Hepatocyte (in vitro differentiated cells): ENCODE results near the gene MARCHF2. TPM values are rescaled to one million over a fixed set of nuclear protein-coding genes. Genes with fewer than 3 reads are reported as not detected.

Source experiments
- DNase-seq: peaks from one replicate; pipeline ENCODE4 v3.0.0-alpha.2; 2016; ENCODE audit warnings: low spot score
- H2AFZ ChIP-seq: fragments of 200-600 bp; sonication (generic); 2 replicates; pipeline ENCODE4 v1.6.0; 2016; ENCODE audit warnings: antibody characterized with exemption, mild to moderate bottlenecking
- H3K27ac ChIP-seq: fragments of 200-600 bp; sonication (generic); 2 replicates; pipeline ENCODE4 v1.5.1; 2016; ENCODE audit warnings: mild to moderate bottlenecking
- H3K27me3 ChIP-seq: fragments of 200-600 bp; sonication (generic); 2 replicates; pipeline ENCODE4 v1.6.1; 2016
- H3K36me3 ChIP-seq: fragments of 200-600 bp; sonication (generic); replicated peaks from 2 replicates; pipeline ENCODE4 v1.5.1; 2016; ENCODE audit warnings: low read depth; ENCODE audit not compliant: insufficient read depth
- H3K4me1 ChIP-seq: fragments of 200-600 bp; sonication (generic); 2 replicates; pipeline ENCODE4 v1.5.1; 2016; ENCODE audit warnings: mild to moderate bottlenecking, moderate library complexity; ENCODE audit not compliant: insufficient read depth
- H3K4me2 ChIP-seq: fragments of 200-600 bp; sonication (generic); 2 replicates; pipeline ENCODE4 v1.6.0; 2016
- H3K4me3 ChIP-seq: fragments of 200-600 bp; sonication (generic); 2 replicates; pipeline ENCODE4 v1.5.1; 2016; ENCODE audit warnings: mild to moderate bottlenecking
- H3K79me2 ChIP-seq: fragments of 200-600 bp; sonication (generic); 2 replicates; pipeline ENCODE4 v1.6.0; 2017; ENCODE audit warnings: mild to moderate bottlenecking
- H3K9me2 ChIP-seq: fragments of 200-600 bp; sonication (generic); replicated peaks from 2 replicates; pipeline ENCODE4 v1.6.0; 2017; ENCODE audit warnings: mild to moderate bottlenecking; ENCODE audit not compliant: insufficient read depth
- H3K9me3 ChIP-seq: fragments of 200-600 bp; sonication (generic); 2 replicates; pipeline ENCODE4 v1.5.1; 2016; ENCODE audit warnings: low read depth, mild to moderate bottlenecking
- H4K20me1 ChIP-seq: fragments of 200-600 bp; sonication (generic); 2 replicates; pipeline ENCODE4 v1.6.0; 2016; ENCODE audit warnings: mild to moderate bottlenecking; ENCODE audit not compliant: insufficient read depth, poor library complexity, severe bottlenecking
- CTCF ChIP-seq: fragments of 200-600 bp; sonication (generic); IDR thresholded peaks from 2 replicates; pipeline ENCODE4 v1.5.1; 2016; ENCODE audit warnings: antibody characterized with exemption, mild to moderate bottlenecking; ENCODE audit not compliant: poor library complexity
- EZH2 ChIP-seq: fragments of 200-600 bp; sonication (generic); IDR thresholded peaks from 2 replicates; pipeline ENCODE4 v1.6.1; 2016; ENCODE audit warnings: antibody characterized with exemption, mild to moderate bottlenecking, borderline replicate concordance
- EZH2phosphoT487 ChIP-seq: fragments of 200-600 bp; sonication (generic); IDR thresholded peaks from one replicate; pipeline ENCODE4 v1.6.1; 2018; ENCODE audit warnings: antibody characterized with exemption, mild to moderate bottlenecking, low read depth, moderate library complexity; ENCODE audit not compliant: unreplicated experiment, severe bottlenecking
- WGBS: methylation state at CpG from one replicate; pipeline ENCODE4 v1.1.6; 2016; ENCODE audit warnings: low lambda C conversion rate; ENCODE audit errors: missing lambda C conversion rate; 5-methylcytosine and 5-hydroxymethylcytosine counted together
- polyA plus RNA-seq: library from polyadenylated mRNA; unstranded; fragments of >200 nt; fragmentation: Nextera tagmentation; extraction: Ambion mirVana; gene quantifications from 2 replicates; pipeline ENCODE4 v1.2.1, GENCODE V29; 2016
- total RNA-seq: library from RNA; depleted of rRNA; stranded (reverse); fragments of >200 nt; gene quantifications from 2 replicates; pipeline ENCODE4 v1.2.3, GENCODE V29; 2014

The MARCHF2 gene
- total and polyA plus RNA-seq, 2 experiments from 2014 or later, result 38.5 to 73.5 TPM

DNA sequence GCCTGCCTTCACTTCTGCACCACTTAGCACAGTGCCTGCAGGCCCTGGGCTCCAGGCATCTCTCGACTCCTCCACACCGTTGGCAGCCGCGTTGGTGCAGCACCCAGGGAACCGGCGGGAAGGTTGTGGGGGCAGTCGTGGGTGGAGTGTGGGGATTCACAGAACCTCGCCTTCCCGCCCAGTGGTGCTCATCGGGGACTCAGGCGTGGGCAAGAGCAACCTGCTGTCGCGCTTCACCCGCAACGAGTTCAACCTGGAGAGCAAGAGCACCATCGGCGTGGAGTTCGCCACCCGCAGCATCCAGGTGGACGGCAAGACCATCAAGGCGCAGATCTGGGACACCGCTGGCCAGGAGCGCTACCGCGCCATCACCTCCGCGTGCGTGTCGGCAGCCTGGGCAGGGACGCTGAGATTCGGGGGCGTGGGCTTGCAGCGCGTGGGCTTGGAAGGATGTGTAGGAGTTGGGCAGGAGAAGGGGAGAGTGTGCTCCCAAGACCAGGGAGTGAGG lies 13.4 kb upstream of the MARCHF2 start:
- Histone ChIP-seq H3K4me3 (no peak overlapping the region), H3K4me2 (no peak overlapping the region), H3K9me2 (no peaks in the 10 kb centered on the region), H3K79me2 (peaks cover 47% of the 10 kb centered on the region), H3K27ac (no peak overlapping the region), H2AFZ (no peak overlapping the region), H3K36me3 (no peaks in the 10 kb centered on the region), H3K4me1 (no peaks in the 10 kb centered on the region), H3K27me3 (no peaks in the 10 kb centered on the region), H4K20me1 (peaks cover 51% of the 10 kb centered on the region), H3K9me3 (no peaks in the 10 kb centered on the region)
- no peak for TF ChIP-seq EZH2
- no peak for TF ChIP-seq CTCF
- 97% methylated on average over 33 of the region's 34 CpGs for WGBS
- DNase-seq, result no peak

DNA sequence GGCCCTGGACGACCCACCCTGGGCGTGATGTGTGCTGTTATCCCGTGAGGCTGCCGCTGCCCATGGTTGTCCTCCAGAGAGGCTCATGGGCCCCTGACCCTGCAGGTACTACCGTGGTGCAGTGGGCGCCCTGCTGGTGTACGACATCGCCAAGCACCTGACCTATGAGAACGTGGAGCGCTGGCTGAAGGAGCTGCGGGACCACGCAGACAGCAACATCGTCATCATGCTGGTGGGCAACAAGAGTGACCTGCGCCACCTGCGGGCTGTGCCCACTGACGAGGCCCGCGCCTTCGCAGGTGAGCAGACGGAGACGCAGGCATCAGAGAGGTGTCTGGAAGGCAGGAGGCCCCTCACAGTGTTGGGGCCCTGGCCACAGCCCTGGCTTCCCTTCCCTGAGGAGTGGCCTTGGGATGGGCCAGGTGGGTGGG lies 11.1 kb upstream of the MARCHF2 start:
- no peaks in the 10 kb centered on the region for H3K27me3 ChIP-seq
- peaks cover 30% of the 10 kb centered on the region for H4K20me1 ChIP-seq
- no peak for TF ChIP-seq EZH2phosphoT487
- no peak for TF ChIP-seq EZH2
- no peak for TF ChIP-seq CTCF
- H3K36me3 ChIP-seq, result no peaks in the 10 kb centered on the region
- DNase-seq, result no peak
- H3K9me3 ChIP-seq, result no peaks in the 10 kb centered on the region
- H3K4me3 ChIP-seq, result no peak overlapping the region
- H3K27ac ChIP-seq, result no peak overlapping the region
- WGBS, result over 99% methylated on average over 21 of the region's 21 CpGs
- no peak overlapping the region for H3K4me2 ChIP-seq
- H3K4me1 ChIP-seq, result no peaks in the 10 kb centered on the region
- no peaks in the 10 kb centered on the region for H3K9me2 ChIP-seq
- H2AFZ ChIP-seq, result no peak overlapping the region
- H3K79me2 ChIP-seq, result peaks cover 25% of the 10 kb centered on the region

- TF ChIP-seq CTCF, result no peak
- TF ChIP-seq EZH2, result no peak
- TF ChIP-seq EZH2phosphoT487, result no peak
- Histone ChIP-seq H3K27ac (no peak overlapping the region), H3K36me3 (no peaks in the 10 kb centered on the region), H3K27me3 (no peaks in the 10 kb centered on the region), H2AFZ (no peak overlapping the region), H3K4me2 (no peak overlapping the region), H3K4me1 (no peaks in the 10 kb centered on the region), H3K9me3 (no peaks in the 10 kb centered on the region), H3K9me2 (no peaks in the 10 kb centered on the region), H4K20me1 (peaks cover 17% of the 10 kb centered on the region), H3K4me3 (no peak overlapping the region), H3K79me2 (peaks cover 12% of the 10 kb centered on the region)
- DNase-seq, result no peak
- WGBS, result 98% methylated on average over 31 of the region's 44 CpGs
Measured at GRCh38 chr19:8403098-8403819, 9.8 kb upstream of the MARCHF2 start.
